Measurements from ENCODE around the gene CLGN. TPM values are rescaled to one million over a fixed set of nuclear protein-coding genes. Genes with fewer than 3 reads are reported as not detected.
"Not testable (repeated sequence)": the region's sequence is repeated elsewhere in the genome, so short reads cannot be mapped to it uniquely, and the experiment has no call there.

The CLGN gene
- polyA plus RNA-seq, 1 experiment, result not detected

DNA sequence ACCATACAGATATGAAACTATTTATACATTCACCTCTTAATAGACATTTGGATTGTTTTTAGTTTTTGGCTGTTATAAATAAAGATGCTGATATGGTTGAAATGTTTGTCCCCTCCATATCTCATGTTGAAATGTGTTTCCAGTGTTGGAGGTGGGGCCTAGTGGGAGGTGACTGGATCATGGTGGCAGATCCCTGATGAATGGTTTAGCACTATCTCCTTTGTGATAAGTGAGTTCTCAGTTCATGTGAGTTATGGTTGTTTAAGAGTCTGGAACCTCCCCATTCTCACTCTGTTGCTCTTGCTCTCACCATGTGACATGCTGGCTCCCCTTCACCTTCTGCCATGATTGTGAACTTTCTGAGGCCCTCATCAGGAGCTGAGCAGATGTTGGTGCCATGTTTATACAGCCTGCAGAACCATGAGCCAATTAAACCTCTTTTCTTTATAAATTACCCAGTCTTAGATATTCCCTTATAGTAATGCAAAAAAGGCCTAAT lies 12.2 kb upstream of the CLGN start:
- no peak for DNase-seq (ENCODE audit: low read depth)
- CTCF ChIA-PET, result no interaction called here
- H3K36me3 ChIP-seq (ENCODE audit: control insufficient read depth, insufficient read depth, low read length), result no peaks in the 10 kb centered on the region
- no peak for TF ChIP-seq CTCF (IDR thresholded peaks at IDR 0.05; ENCODE audit: insufficient read depth, low read depth, low read length)
- POLR2A ChIA-PET, result no interaction called here
- no peak overlapping the region for H3K4me3 ChIP-seq (ENCODE audit: low read depth, low read length)
- peaks cover 2% of the 10 kb centered on the region for H3K27me3 ChIP-seq (ENCODE audit: control insufficient read depth, insufficient read depth, low read length)

DNA sequence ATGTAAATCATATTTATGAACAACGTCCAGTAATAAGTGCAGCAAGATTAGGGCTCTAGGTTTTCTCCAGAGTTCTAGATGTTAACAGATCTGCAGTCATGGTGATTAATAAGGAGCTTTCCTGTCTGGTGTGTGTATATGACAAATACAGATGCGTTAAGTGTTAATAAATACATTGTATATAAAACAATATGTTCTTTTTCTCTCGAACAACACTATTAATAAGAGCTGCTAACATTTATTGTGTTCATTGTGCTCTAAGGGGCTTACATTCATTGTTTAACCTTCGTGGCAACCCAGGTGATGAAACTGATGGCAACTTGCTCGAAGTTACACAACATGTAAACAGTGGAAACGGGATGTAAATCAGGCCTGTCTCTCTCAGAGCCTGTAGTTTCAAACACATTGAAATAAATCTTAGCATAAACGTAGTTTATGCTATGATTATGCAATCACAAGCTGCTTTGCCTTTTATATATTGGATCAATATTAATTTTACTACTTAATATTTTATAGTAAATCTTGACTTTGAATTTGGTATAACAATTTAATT lies 547 bp upstream of the CLGN start:
- no peak for DNase-seq (ENCODE audit: low read depth)
- ChIA-PET CTCF (interaction anchor here (1.0 kb wide), 1 partner anchor 9 kb away, joined by 3 read pairs; no protein-coding TSS in a partner anchor), POLR2A (no interaction called here)
- peak overlapping the region; percentile 55 for H3K4me3 ChIP-seq (ENCODE audit: low read depth, low read length)
- no peak for TF ChIP-seq CTCF (IDR thresholded peaks at IDR 0.05; ENCODE audit: insufficient read depth, low read depth, low read length)
- peaks cover 16% of the 10 kb centered on the region for H3K27me3 ChIP-seq (ENCODE audit: control insufficient read depth, insufficient read depth, low read length)
- H3K36me3 ChIP-seq (ENCODE audit: control insufficient read depth, insufficient read depth, low read length), result no peaks in the 10 kb centered on the region

GRCh38 chr4:140426610-140427105 lies 790 bp downstream of the CLGN start:
- Histone ChIP-seq H3K4me3 (ENCODE audit: low read depth, low read length) (no peak overlapping the region; the same call in 1 of the 2 replicates), H3K27me3 (ENCODE audit: control insufficient read depth, insufficient read depth, low read length) (peaks cover 16% of the 10 kb centered on the region), H3K36me3 (ENCODE audit: control insufficient read depth, insufficient read depth, low read length) (no peaks in the 10 kb centered on the region)
- DNase-seq (ENCODE audit: low read depth), result no peak
- POLR2A ChIA-PET, result no interaction called here
- TF ChIP-seq CTCF (IDR thresholded peaks at IDR 0.05; ENCODE audit: insufficient read depth, low read depth, low read length), result no peak
- CTCF ChIA-PET, result no interaction called here

- DNase-seq (ENCODE audit: low read depth), result no peak
- Histone ChIP-seq H3K36me3 (ENCODE audit: control insufficient read depth, insufficient read depth, low read length) (no peaks in the 10 kb centered on the region), H3K27me3 (ENCODE audit: control insufficient read depth, insufficient read depth, low read length) (peaks cover 12% of the 10 kb centered on the region), H3K4me3 (ENCODE audit: low read depth, low read length) (no peak overlapping the region)
- CTCF ChIA-PET, result no interaction called here
- POLR2A ChIA-PET, result no interaction called here
- no peak for TF ChIP-seq CTCF (IDR thresholded peaks at IDR 0.05; ENCODE audit: insufficient read depth, low read depth, low read length)
These were observed 4.3 kb downstream of the CLGN start for GRCh38 chr4:140423106-140423505.

DNA sequence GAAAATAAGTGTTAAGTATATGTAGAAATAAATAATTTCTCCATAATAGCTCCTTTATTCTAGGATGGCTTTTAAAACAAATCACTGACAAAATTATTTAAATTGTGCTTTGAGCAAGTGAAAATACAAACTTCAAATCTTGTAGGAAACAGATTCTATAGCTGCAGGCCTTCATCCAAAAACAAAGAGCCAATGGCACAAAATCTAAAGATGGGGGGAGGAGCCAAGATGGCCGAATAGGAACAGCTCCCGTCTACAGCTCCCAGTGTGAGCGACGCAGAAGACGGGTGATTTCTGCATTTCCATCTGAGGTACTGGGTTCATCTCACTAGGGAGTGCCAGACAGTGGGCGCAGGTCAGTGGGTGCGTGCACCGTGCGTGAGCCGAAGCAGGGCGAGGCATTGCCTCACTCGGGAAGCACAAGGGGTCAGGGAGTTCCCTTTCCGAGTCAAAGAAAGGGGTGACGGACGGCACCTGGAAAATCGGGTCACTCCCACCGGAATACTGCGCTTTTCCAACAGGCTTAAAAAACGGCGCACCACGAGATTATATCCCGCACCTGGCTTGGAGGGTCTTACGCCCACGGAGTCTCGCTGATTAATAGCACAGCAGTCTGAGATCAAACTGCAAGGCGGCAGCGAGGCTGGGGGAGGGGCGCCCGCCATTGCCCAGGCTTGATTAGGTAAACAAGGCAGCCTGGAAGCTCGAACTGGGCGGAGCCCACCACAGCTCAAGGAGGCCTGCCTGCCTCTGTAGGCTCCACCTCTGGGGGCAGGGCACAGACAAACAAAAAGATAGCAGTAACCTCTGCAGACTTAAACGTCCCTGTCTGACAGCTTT lies 14.1 kb downstream of the CLGN start:
- POLR2A ChIA-PET; H3K4me3 ChIP-seq (ENCODE audit: low read depth, low read length); DNase-seq (ENCODE audit: low read depth); H3K27me3 ChIP-seq (ENCODE audit: control insufficient read depth, insufficient read depth, low read length); H3K36me3 ChIP-seq (ENCODE audit: control insufficient read depth, insufficient read depth, low read length): not testable (repeated sequence)
- CTCF ChIA-PET, result interaction anchor here (0.9 kb wide), 1 partner anchor 756 kb away, joined by 3 read pairs; no protein-coding TSS in a partner anchor

Measured in BJ (cell line).